ENCODE data around the gene KLHL8. TPM values are rescaled to one million over a fixed set of nuclear protein-coding genes. Genes with fewer than 3 reads are reported as not detected.
"Not testable (repeated sequence)": the region's sequence is repeated elsewhere in the genome, so short reads cannot be mapped to it uniquely, and the experiment has no call there.

Gene KLHL8
- total and polyA plus RNA-seq, 12 donors: 2.4 to 15.0 (median 11.7) TPM

GRCh38 chr4:87152310-87153041 lies 67.9 kb downstream of the KLHL8 start:
- no peak for TF ChIP-seq CTCF (IDR thresholded peaks at IDR 0.05)
- intact Hi-C loops (cut with DNase I): loop anchor here in 3 of 10 donors (5.0 kb wide), 3 partner anchors 70 to 85 kb away; partner anchors contain the start of gene KLHL8 (in 1 of the 3)
- 87 to 88% methylated on average over 14 of the region's 14 CpGs for whole genome bisulfite sequencing, 2 donors
- H3K4me1 ChIP-seq: no peaks in the 10 kb centered on the region
- H3K27me3 ChIP-seq: no peaks in the 10 kb centered on the region
- no peak overlapping the region for H3K27ac ChIP-seq
- H3K4me3 ChIP-seq: no peak overlapping the region
- DNase-seq (no peak), ATAC-seq (no peak)
- H3K36me3 ChIP-seq: no peaks in the 10 kb centered on the region
- H3K9me3 ChIP-seq: no peaks in the 10 kb centered on the region

GRCh38 chr4:87151730-87152129 lies 68.7 kb downstream of the KLHL8 start:
- H3K9me3 ChIP-seq: no peaks in the 10 kb centered on the region
- ATAC-seq (no peak), DNase-seq (no peak)
- H3K27me3 ChIP-seq: no peaks in the 10 kb centered on the region
- intact Hi-C loops (cut with DNase I): loop anchor here in 8 of 10 donors (1.0 to 5.0 kb wide), 5 partner anchors 71 to 86 kb away; partner anchors contain the start of gene KLHL8 (in 1 of the 8)
- no peaks in the 10 kb centered on the region for H3K4me1 ChIP-seq
- no peak overlapping the region for H3K27ac ChIP-seq
- H3K36me3 ChIP-seq: no peaks in the 10 kb centered on the region
- no peak overlapping the region for H3K4me3 ChIP-seq
- WGBS, 2 donors: 79 to 96% methylated on average over 1 of the region's 1 CpG
- no peak for TF ChIP-seq CTCF (IDR thresholded peaks at IDR 0.05)

GRCh38 chr4:87150498-87151261 lies 69.7 kb downstream of the KLHL8 start:
- intact Hi-C loops (cut with DNase I): loop anchor here in 9 of 10 donors (1.0 to 5.0 kb wide), 6 partner anchors 72 to 87 kb away; partner anchors contain the start of gene KLHL8 (in 1 of the 9)
- peak; percentile 70 to 96 (median 90) for TF ChIP-seq CTCF (IDR thresholded peaks at IDR 0.05)
- WGBS, 2 donors: 50 to 53% methylated on average over 2 of the region's 2 CpGs
- Histone ChIP-seq H3K4me1 (no peaks in the 10 kb centered on the region), H3K27me3 (no peaks in the 10 kb centered on the region), H3K9me3 (no peaks in the 10 kb centered on the region), H3K27ac (no peak overlapping the region), H3K36me3 (peaks cover 0 to 7% (median 0%) of the 10 kb centered on the region in 9 donors), H3K4me3 (no peak overlapping the region)
- ATAC-seq: peak; percentile 62 to 86 (median 72)
- DNase-seq: peak in 1 of 2 donors; percentile 67

- no peak overlapping the region for H3K4me3 ChIP-seq
- no peak for TF ChIP-seq CTCF (IDR thresholded peaks at IDR 0.05)
- peaks cover 0 to 28% (median 0%) of the 10 kb centered on the region in 9 donors for H3K36me3 ChIP-seq
- no peaks in the 10 kb centered on the region for H3K27me3 ChIP-seq
- no peaks in the 10 kb centered on the region for H3K9me3 ChIP-seq
- H3K4me1 ChIP-seq: no peaks in the 10 kb centered on the region
- WGBS, 2 donors: 87 to 90% methylated on average over 3 of the region's 3 CpGs
- ATAC-seq (no peak), DNase-seq (no peak)
- intact Hi-C loops (cut with DNase I): loop anchor here in 3 of 10 donors (5.0 to 10.0 kb wide), 2 partner anchors 318 to 455 kb away; no protein-coding TSS in a partner anchor
- no peak overlapping the region for H3K27ac ChIP-seq
Observed at GRCh38 chr4:87147116-87147515, 73.3 kb downstream of the KLHL8 start.

GRCh38 chr4:87145934-87146333 lies 74.5 kb downstream of the KLHL8 start:
- ATAC-seq, H3K27ac ChIP-seq, H3K4me3 ChIP-seq, DNase-seq, H3K27me3 ChIP-seq, H3K9me3 ChIP-seq, H3K4me1 ChIP-seq: not testable (repeated sequence)
- peaks cover 0 to 38% (median 0%) of the 10 kb centered on the region in 9 donors for H3K36me3 ChIP-seq
- 97 to 98% methylated on average over 6 of the region's 6 CpGs for WGBS, 2 donors
- intact Hi-C loops (cut with DNase I): loop anchor here in 3 of 10 donors (5.0 to 10.0 kb wide), 2 partner anchors 319 to 454 kb away; no protein-coding TSS in a partner anchor

Data from heart right ventricle (tissue), 16 donors.